ENCODE data around the gene GGT5.
"Not testable (repeated sequence)": the region's sequence is repeated elsewhere in the genome, so short reads cannot be mapped to it uniquely, and the experiment has no call there.

The GGT5 gene

GRCh38 chr22:24245030-24245431, at the start of gene GGT5:
TSS of gene GGT5 (minus strand) at chr22:24245082. CDS start at chr22:24244725, 357 bp downstream.
- not testable (repeated sequence) for DNase-seq

- not testable (repeated sequence) for DNase-seq
These were observed 47.4 kb upstream of the GGT5 start for GRCh38 chr22:24292202-24292830.

- DNase-seq: no peak
These were observed 46.8 kb upstream of the GGT5 start for GRCh38 chr22:24291515-24292201.

GRCh38 chr22:24290459-24290858, 45.6 kb upstream of the GGT5 start:
- DNase-seq: no peak

- no peak for DNase-seq
These were observed 44.9 kb upstream of the GGT5 start for GRCh38 chr22:24289741-24290163.

GRCh38 chr22:24289114-24289513, 44.2 kb upstream of the GGT5 start:
- no peak for DNase-seq

GRCh38 chr22:24287801-24288200, 42.9 kb upstream of the GGT5 start:
- DNase-seq: not testable (repeated sequence)

- not testable (repeated sequence) for DNase-seq
These were observed 42.3 kb upstream of the GGT5 start for GRCh38 chr22:24287212-24287611.

GRCh38 chr22:24285245-24285644, 40.4 kb upstream of the GGT5 start:
- no peak for DNase-seq

GRCh38 chr22:24284747-24285203, 39.9 kb upstream of the GGT5 start:
- no peak for DNase-seq

GRCh38 chr22:24282401-24282800, 37.5 kb upstream of the GGT5 start:
- DNase-seq: no peak

- not testable (repeated sequence) for DNase-seq
These were observed 35.5 kb upstream of the GGT5 start for GRCh38 chr22:24280363-24280762.

GRCh38 chr22:24274696-24275405, 30.0 kb upstream of the GGT5 start:
- DNase-seq: not testable (repeated sequence)

GRCh38 chr22:24273906-24274305, 29.0 kb upstream of the GGT5 start:
- DNase-seq: not testable (repeated sequence)

- not testable (repeated sequence) for DNase-seq
These were observed 28.1 kb upstream of the GGT5 start for GRCh38 chr22:24273031-24273430.

GRCh38 chr22:24271386-24271854, 26.5 kb upstream of the GGT5 start:
- DNase-seq: no peak

GRCh38 chr22:24270556-24271385, 25.9 kb upstream of the GGT5 start, which contains the start of gene SPECC1L:
TSS of gene SPECC1L (plus strand) at chr22:24270831. CDS start at chr22:24302232, 31,401 bp downstream.
- peak; percentile 90 for DNase-seq

- DNase-seq: not testable (repeated sequence)
These were observed 21.6 kb upstream of the GGT5 start for GRCh38 chr22:24266495-24266894.

GRCh38 chr22:24265734-24266133, 20.9 kb upstream of the GGT5 start:
- DNase-seq: no peak

GRCh38 chr22:24264329-24264896, 19.5 kb upstream of the GGT5 start:
- not testable (repeated sequence) for DNase-seq

- not testable (repeated sequence) for DNase-seq
These were observed 18.6 kb upstream of the GGT5 start for GRCh38 chr22:24263479-24263878.

GRCh38 chr22:24262185-24262749, 17.4 kb upstream of the GGT5 start:
- DNase-seq: not testable (repeated sequence)

All from activated effector memory CD4-positive, alpha-beta T cell treated with Interleukin-2 at 50 U/mL for 16 hours (primary cell).